ENCODE results near the gene SLC13A3.
A peak's percentile ranks its signal among the peaks of the same experiment; 100 is the strongest.

DNA sequence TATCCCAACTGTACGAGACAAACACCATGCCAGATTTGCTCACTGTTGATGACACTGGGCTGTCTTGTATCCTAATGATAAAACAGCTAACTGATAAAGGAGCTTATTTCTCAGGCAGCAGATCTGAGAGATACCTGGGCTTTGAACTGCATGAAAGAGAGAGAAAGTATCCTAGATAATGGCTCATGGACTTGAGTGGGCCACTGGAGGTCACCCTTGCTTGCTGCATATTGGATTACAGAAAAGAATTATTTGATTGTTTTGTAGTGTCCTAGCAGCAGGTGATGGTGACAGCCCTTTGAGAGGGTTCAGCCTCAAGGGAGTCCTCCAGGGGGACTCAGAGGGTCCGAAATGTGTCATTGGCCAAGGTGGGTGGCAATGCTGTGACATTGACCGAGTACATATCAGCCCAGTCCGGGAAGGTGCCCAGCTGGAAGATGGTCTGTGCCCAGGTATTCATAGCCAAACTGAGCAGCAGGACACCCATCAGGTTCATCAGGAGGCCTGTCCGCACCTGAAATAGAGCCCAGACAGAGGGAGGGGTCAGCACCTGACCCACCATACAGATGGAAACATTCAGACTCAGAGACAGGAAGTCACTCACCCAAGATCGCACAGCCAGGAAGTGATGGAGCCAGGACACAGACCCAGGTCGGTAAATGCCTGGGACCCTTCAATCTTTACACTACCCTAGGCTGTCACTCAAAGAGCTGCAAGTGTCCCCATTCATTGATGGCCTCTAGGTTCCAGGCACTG, 91.4 kb downstream of the SLC13A3 start:
- TF ChIP-seq CTCF (conservative IDR thresholded peaks at IDR 0.05; ENCODE audit: low read length) (peak; percentile 58), EZH2phosphoT487 (IDR thresholded peaks at IDR 0.05; ENCODE audit: borderline replicate concordance) (no peak)
